SU-DHL-6 (cell line): ENCODE data around the gene RPL27A.

ENCODE experiments used
- CTCF ChIP-seq: fragments of 200-600 bp; sonication (generic); IDR thresholded peaks from one replicate; pipeline ENCODE4 v1.5.1; 2017; ENCODE audit warnings: antibody characterized with exemption, mild to moderate bottlenecking, low read length, moderate library complexity; ENCODE audit not compliant: insufficient read depth, poor library complexity, severe bottlenecking
- EZH2phosphoT487 ChIP-seq: fragments of 200-600 bp; sonication (generic), shearing (Covaris generic); conservative IDR thresholded peaks from 2 replicates; pipeline ENCODE4 v1.6.1; 2018; ENCODE audit warnings: mild to moderate bottlenecking, antibody characterized with exemption, low read length, moderate library complexity, mixed read lengths

GRCh38 chr11:8691601-8692000, 9.0 kb downstream of the RPL27A start:
- TF ChIP-seq CTCF (no peak), EZH2phosphoT487 (no peak)
